OCI-LY7 (cell line): ENCODE data around the gene EIPR1. TPM values are rescaled to one million over a fixed set of nuclear protein-coding genes. Genes with fewer than 3 reads are reported as not detected.

Experiments
- BruUV-seq: library from RNA; stranded (reverse); fragments of 400-500 nt; replicated peaks from 2 replicates; lab custom pipeline; 2021; lab: Mats Ljungman, UMichigan
- CTCF ChIA-PET: fragments of 300-600 bp; sonication (Branson Sonifier 250); formaldehyde crosslinking; loops from one replicate; lab custom pipeline; 2022; ENCODE audit warnings: antibody characterized with exemption; ENCODE audit not compliant: unreplicated experiment; lab: Charles Lee
- POLR2A ChIA-PET: fragments of 300-600 bp; sonication (Branson Sonifier 250); formaldehyde crosslinking; loops from one replicate; lab custom pipeline; 2022; ENCODE audit warnings: antibody characterized with exemption; lab: Charles Lee
- DNase-seq: peaks from one replicate; pipeline ENCODE4 v3.0.0-alpha.2; 2015; ENCODE audit warnings: low spot score
- H2AFZ ChIP-seq: fragments of 200-600 bp; sonication (generic), shearing (Covaris generic); 2 replicates; pipeline ENCODE4 v1.6.1; 2014; ENCODE audit warnings: mild to moderate bottlenecking, antibody characterized with exemption, low read length, moderate library complexity
- H3K27ac ChIP-seq: fragments of 200-600 bp; sonication (generic); 2 replicates; pipeline ENCODE4 v1.5.1; 2014; ENCODE audit warnings: mixed run types, low read depth, mild to moderate bottlenecking, moderate library complexity, low read length, inconsistent platforms; ENCODE audit not compliant: poor library complexity, severe bottlenecking
- H3K36me3 ChIP-seq: fragments of 200-600 bp; sonication (generic); 2 replicates; pipeline ENCODE4 v1.6.1; 2014; ENCODE audit warnings: mild to moderate bottlenecking, antibody characterized with exemption, low read length, moderate library complexity, mixed read lengths; ENCODE audit not compliant: insufficient read depth
- H3K4me1 ChIP-seq: fragments of 200-600 bp; sonication (generic); 2 replicates; pipeline ENCODE4 v1.5.1; 2014; ENCODE audit warnings: mild to moderate bottlenecking, low read length; ENCODE audit not compliant: insufficient read depth, poor library complexity, severe bottlenecking
- H3K4me2 ChIP-seq: fragments of 200-600 bp; sonication (generic); 2 replicates; pipeline ENCODE4 v1.6.1; 2014; ENCODE audit warnings: mild to moderate bottlenecking, low read length
- H3K4me3 ChIP-seq: fragments of 200-600 bp; sonication (generic); 2 replicates; pipeline ENCODE4 v1.5.1; 2014; ENCODE audit warnings: mild to moderate bottlenecking, low read depth, low read length; ENCODE audit not compliant: poor library complexity, severe bottlenecking
- H3K79me2 ChIP-seq: fragments of 200-600 bp; sonication (generic); 2 replicates; pipeline ENCODE4 v1.6.1; 2016; ENCODE audit warnings: low read depth, mild to moderate bottlenecking, low read length, moderate library complexity, mixed read lengths; ENCODE audit not compliant: insufficient read depth
- H3K9me2 ChIP-seq: fragments of 200-600 bp; sonication (generic); 2 replicates; pipeline ENCODE4 v1.6.1; 2016; ENCODE audit warnings: mild to moderate bottlenecking, low read length, mixed read lengths; ENCODE audit not compliant: insufficient read depth
- H3K9me3 ChIP-seq: fragments of 200-600 bp; sonication (generic); 2 replicates; pipeline ENCODE4 v1.6.1; 2014; ENCODE audit warnings: mild to moderate bottlenecking, mixed run types, low read length, mixed read lengths
- H4K20me1 ChIP-seq: fragments of 200-600 bp; sonication (generic); 2 replicates; pipeline ENCODE4 v1.6.1; 2014; ENCODE audit warnings: mild to moderate bottlenecking, antibody characterized with exemption, low read length, moderate library complexity, mixed read lengths; ENCODE audit not compliant: insufficient read depth
- CTCF ChIP-seq: fragments of 200-600 bp; sonication (generic); conservative IDR thresholded peaks from 2 replicates; pipeline ENCODE4 v1.5.1; 2014; ENCODE audit warnings: mild to moderate bottlenecking, antibody characterized with exemption, low read length, moderate library complexity, mixed read lengths
- EZH2phosphoT487 ChIP-seq: fragments of 200-600 bp; sonication (generic); IDR thresholded peaks from 2 replicates; pipeline ENCODE4 v1.6.1; 2018; ENCODE audit warnings: low read depth, borderline replicate concordance, mild to moderate bottlenecking, mixed run types, antibody characterized with exemption, low read length, moderate library complexity, mixed read lengths
- intact Hi-C: fragments of 100-400 bp; cut with micrococcal nuclease; formaldehyde crosslinking; loops from one replicate; pipeline ENCODE4 v1.10.0; 2022; ENCODE audit not compliant: unreplicated experiment
- total RNA-seq, 2 experiments: library from RNA; depleted of rRNA in 1 of 2; stranded (reverse); fragments of >200 nt in 1 of 2; shearing (Covaris generic) in 1 of 2; gene quantifications; 2 replicates each; pipeline ENCODE4 v1.2.3, GENCODE V29; 2014 to 2022

Gene EIPR1
- total RNA-seq, 2 experiments from 2014 or later: 60.5 to 61.7 TPM

DNA sequence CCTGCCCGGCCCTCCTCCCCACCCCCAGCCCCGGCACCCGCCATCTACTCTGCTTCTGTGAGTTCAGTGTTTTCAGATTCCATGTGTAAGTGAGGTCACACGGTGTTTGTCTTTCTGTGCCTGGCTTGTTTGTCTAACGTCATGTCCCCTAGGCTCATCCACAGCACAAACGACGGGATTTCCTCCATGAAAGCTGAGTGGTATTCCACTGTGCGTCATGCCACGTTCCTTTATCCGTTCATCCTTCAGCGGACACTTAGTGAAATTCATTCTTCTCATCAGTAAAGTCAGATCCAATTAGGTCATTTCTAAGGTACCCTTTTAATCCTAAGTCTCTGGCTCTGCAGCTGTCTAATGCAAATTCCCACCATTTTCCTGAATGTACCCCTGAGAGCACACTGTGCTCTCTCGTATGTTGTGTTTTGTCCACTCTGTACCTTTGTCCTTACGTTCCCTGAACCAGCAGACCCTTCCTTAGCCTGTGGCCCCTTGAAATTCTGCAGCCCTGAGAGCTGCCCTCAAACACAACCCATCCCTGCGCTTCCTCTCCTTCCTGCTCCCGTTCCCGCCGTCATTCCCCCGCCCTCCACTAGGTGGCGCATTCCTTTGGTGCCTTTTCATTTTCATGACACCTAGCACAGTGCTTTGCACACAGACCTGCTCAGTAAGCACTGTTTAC lies 46.0 kb upstream of the EIPR1 start:
- Histone ChIP-seq H3K4me2 (no peak overlapping the region), H3K4me1 (peaks cover 6% of the 10 kb centered on the region), H4K20me1 (no peaks in the 10 kb centered on the region), H3K36me3 (peaks cover 59% of the 10 kb centered on the region), H3K27ac (no peak overlapping the region), H3K9me2 (no peaks in the 10 kb centered on the region), H3K79me2 (no peaks in the 10 kb centered on the region), H3K9me3 (no peaks in the 10 kb centered on the region), H3K4me3 (no peak overlapping the region), H2AFZ (no peak overlapping the region)
- DNase-seq: peak; percentile 59
- POLR2A ChIA-PET: interaction anchor here (0.9 to 1.1 kb wide), 2 partner anchors 40 to 50 kb away, joined by 3 to 4 read pairs; no protein-coding TSS in a partner anchor
- no TSS peak for BruUV-seq
- no peak for TF ChIP-seq EZH2phosphoT487
- peak; percentile 100 for TF ChIP-seq CTCF
- CTCF ChIA-PET: interaction anchor here (0.7 kb wide), 1 partner anchor 227 kb away, joined by 3 read pairs; no protein-coding TSS in a partner anchor
- intact Hi-C loops: loop anchor here (1.0 kb wide), 1 partner anchor 228 kb away; no protein-coding TSS in a partner anchor

GRCh38 chr2:3422161-3422779 lies 44.7 kb upstream of the EIPR1 start:
- H3K9me2 ChIP-seq: no peaks in the 10 kb centered on the region
- no peak overlapping the region for H3K4me3 ChIP-seq
- TF ChIP-seq CTCF (no peak), EZH2phosphoT487 (no peak)
- H3K79me2 ChIP-seq: no peaks in the 10 kb centered on the region
- H3K36me3 ChIP-seq: peaks cover 63% of the 10 kb centered on the region
- BruUV-seq: no TSS peak
- no peak overlapping the region for H3K27ac ChIP-seq
- H2AFZ ChIP-seq: no peak overlapping the region
- DNase-seq: peak; percentile 22
- intact Hi-C loops: no loop called here
- peaks cover 6% of the 10 kb centered on the region for H3K4me1 ChIP-seq
- H4K20me1 ChIP-seq: no peaks in the 10 kb centered on the region
- CTCF ChIA-PET: interaction anchor here (0.9 kb wide), 1 partner anchor 229 kb away, joined by 8 read pairs; no protein-coding TSS in a partner anchor
- H3K4me2 ChIP-seq: no peak overlapping the region
- no peaks in the 10 kb centered on the region for H3K9me3 ChIP-seq
- POLR2A ChIA-PET: interaction anchor here (0.6 to 1.1 kb wide), 3 partner anchors 17 to 245 kb away, joined by 3 read pairs; no protein-coding TSS in a partner anchor
